Parathyroid adenoma (tissue), 2 donors: Measurements from ENCODE around the gene LGMN.

Experiments used
- H2AFZ ChIP-seq: fragments of 300-600 bp; sonication (generic); one replicate; pipeline ENCODE4 v1.7.0; 2017; ENCODE audit warnings: antibody characterized with exemption, mild to moderate bottlenecking
- H3K27ac ChIP-seq: fragments of 300-600 bp; sonication (generic); one replicate; pipeline ENCODE4 v1.7.0; 2017
- H3K27me3 ChIP-seq: fragments of 300-600 bp; sonication (generic); one replicate; pipeline ENCODE4 v1.7.0; 2017; ENCODE audit warnings: low read length; ENCODE audit not compliant: control insufficient read depth, insufficient read depth
- H3K36me3 ChIP-seq: fragments of 300-600 bp; sonication (generic); one replicate; pipeline ENCODE4 v1.7.0; 2017; ENCODE audit warnings: low read length; ENCODE audit not compliant: control insufficient read depth, insufficient read depth
- H3K4me1 ChIP-seq: fragments of 300-600 bp; sonication (generic); one replicate; pipeline ENCODE4 v1.7.0; 2017; ENCODE audit warnings: control low read depth
- H3K4me2 ChIP-seq: fragments of 300-600 bp; sonication (generic); one replicate; pipeline ENCODE4 v1.7.0; 2017; ENCODE audit warnings: low read length
- H3K4me3 ChIP-seq: fragments of 300-600 bp; sonication (generic); one replicate; pipeline ENCODE4 v1.7.0; 2017; ENCODE audit warnings: low read depth, low read length
- H3K79me2 ChIP-seq: fragments of 300-600 bp; sonication (generic); one replicate; pipeline ENCODE4 v1.7.0; 2017; ENCODE audit warnings: control low read depth
- H3K9ac ChIP-seq: fragments of 300-600 bp; sonication (generic); one replicate; pipeline ENCODE4 v1.7.0; 2017; ENCODE audit warnings: mild to moderate bottlenecking
- H3K9me3 ChIP-seq: fragments of 300-600 bp; sonication (generic); one replicate; pipeline ENCODE4 v1.7.0; 2017; ENCODE audit warnings: low read length; ENCODE audit not compliant: control insufficient read depth
- CTCF ChIP-seq: fragments of 300-600 bp; sonication (generic); IDR thresholded peaks from one replicate; pipeline ENCODE4 v1.7.0; 2017; ENCODE audit warnings: antibody characterized with exemption, mild to moderate bottlenecking
- donor health status: primary hyperparathyroidism.

The LGMN gene

GRCh38 chr14:92686411-92686899 lies 62.0 kb downstream of the LGMN start:
- Histone ChIP-seq H2AFZ (no peak overlapping the region), H3K4me1 (no peaks in the 10 kb centered on the region), H3K4me3 (no peak overlapping the region), H3K4me2 (no peak overlapping the region), H3K27me3 (no peaks in the 10 kb centered on the region), H3K79me2 (no peaks in the 10 kb centered on the region), H3K27ac (no peak overlapping the region), H3K9ac (no peak overlapping the region), H3K9me3 (no peaks in the 10 kb centered on the region), H3K36me3 (no peaks in the 10 kb centered on the region)
- no peak for TF ChIP-seq CTCF

GRCh38 chr14:92685784-92686355 lies 62.6 kb downstream of the LGMN start:
- no peaks in the 10 kb centered on the region for H3K36me3 ChIP-seq

GRCh38 chr14:92684801-92685560 lies 63.4 kb downstream of the LGMN start:
- Histone ChIP-seq H3K4me3 (no peak overlapping the region), H3K79me2 (no peaks in the 10 kb centered on the region), H3K36me3 (no peaks in the 10 kb centered on the region), H3K4me1 (no peaks in the 10 kb centered on the region), H3K9me3 (no peaks in the 10 kb centered on the region), H3K9ac (no peak overlapping the region), H2AFZ (no peak overlapping the region), H3K27me3 (no peaks in the 10 kb centered on the region), H3K4me2 (no peak overlapping the region), H3K27ac (no peak overlapping the region)
- no peak for TF ChIP-seq CTCF

More at GRCh38 chr14:92685784-92686355, 62.6 kb downstream of the LGMN start:
- no peak overlapping the region for H3K9ac ChIP-seq
- H3K27ac ChIP-seq, result no peak overlapping the region
- no peak overlapping the region for H3K4me3 ChIP-seq
- no peak for TF ChIP-seq CTCF
- no peaks in the 10 kb centered on the region for H3K4me1 ChIP-seq
- no peaks in the 10 kb centered on the region for H3K27me3 ChIP-seq
- H3K9me3 ChIP-seq, result no peaks in the 10 kb centered on the region
- no peaks in the 10 kb centered on the region for H3K79me2 ChIP-seq
- H2AFZ ChIP-seq, result no peak overlapping the region
- no peak overlapping the region for H3K4me2 ChIP-seq

- no peak for TF ChIP-seq CTCF
- no peak overlapping the region for H3K9ac ChIP-seq
- H3K4me1 ChIP-seq, result no peaks in the 10 kb centered on the region
- no peak overlapping the region for H2AFZ ChIP-seq
- H3K27ac ChIP-seq, result no peak overlapping the region
- no peaks in the 10 kb centered on the region for H3K27me3 ChIP-seq
- no peak overlapping the region for H3K4me2 ChIP-seq
- no peaks in the 10 kb centered on the region for H3K9me3 ChIP-seq
- H3K36me3 ChIP-seq, result no peaks in the 10 kb centered on the region
- no peaks in the 10 kb centered on the region for H3K79me2 ChIP-seq
- no peak overlapping the region for H3K4me3 ChIP-seq
These were observed 65.4 kb downstream of the LGMN start for GRCh38 chr14:92683041-92683440.
